ENCODE results near the gene TPSD1.

GRCh38 chr16:1260101-1260680 is 4.3 kb downstream of the TPSD1 start:
- TF ChIP-seq CTCF (IDR thresholded peaks at IDR 0.05) = no peak
- no peak for TF ChIP-seq POLR2AphosphoS5 (IDR thresholded peaks at IDR 0.05; ENCODE audit: low read depth, low read length)
- no peak for TF ChIP-seq EZH2phosphoT487 (IDR thresholded peaks at IDR 0.05; ENCODE audit: borderline replicate concordance, low read depth)
- no peak for TF ChIP-seq MAX (IDR thresholded peaks at IDR 0.05; ENCODE audit: low read depth)
- TF ChIP-seq TEAD4 (IDR thresholded peaks at IDR 0.05; ENCODE audit: borderline replicate concordance, insufficient read depth) = no peak
- no peak for TF ChIP-seq SMC3 (IDR thresholded peaks at IDR 0.05; ENCODE audit: low read depth, low read length)
- TF ChIP-seq TAF1 (IDR thresholded peaks at IDR 0.05; ENCODE audit: borderline replicate concordance, low read depth, low read length) = no peak
- no peak for TF ChIP-seq TCF12 (IDR thresholded peaks at IDR 0.05)
- TF ChIP-seq RFX5 (IDR thresholded peaks at IDR 0.05; ENCODE audit: low read length) = no peak
- no peak for TF ChIP-seq USF2 (IDR thresholded peaks at IDR 0.05; ENCODE audit: borderline replicate concordance, low read depth, low read length)
- TF ChIP-seq EP300 (IDR thresholded peaks at IDR 0.05; ENCODE audit: borderline replicate concordance in 1 of 2, low read depth in 1 of 2, low read length in 1 of 2) = no peak
- TF ChIP-seq ZBTB33 (IDR thresholded peaks at IDR 0.05; ENCODE audit: borderline replicate concordance, low read depth) = no peak
- no peak for TF ChIP-seq NRF1 (IDR thresholded peaks at IDR 0.05; ENCODE audit: low read depth, low read length)
